ENCODE measurements around the gene BCAS3.
"Not testable (repeated sequence)": the region's sequence is repeated elsewhere in the genome, so short reads cannot be mapped to it uniquely, and the experiment has no call there.

DNA sequence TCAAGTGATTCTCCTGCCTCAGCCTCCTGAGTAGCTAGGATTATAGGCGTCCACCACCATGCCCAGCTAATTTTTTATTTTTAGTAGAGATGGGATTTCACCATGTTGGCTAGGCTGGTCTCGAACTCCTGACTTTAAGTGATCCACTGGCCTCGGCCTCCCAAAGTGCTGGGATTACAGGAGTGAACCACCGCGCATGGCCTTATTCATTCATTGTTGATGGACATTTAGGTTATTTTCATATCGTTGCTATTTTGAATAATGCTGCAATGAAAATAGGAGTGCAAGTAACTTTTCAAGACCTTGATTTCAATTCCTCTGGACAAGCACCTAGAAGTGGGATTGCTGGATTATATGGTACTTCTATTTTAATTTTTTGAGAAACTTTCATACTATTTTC, 752.2 kb downstream of the BCAS3 start:
- TF ChIP-seq, protein P1, sequence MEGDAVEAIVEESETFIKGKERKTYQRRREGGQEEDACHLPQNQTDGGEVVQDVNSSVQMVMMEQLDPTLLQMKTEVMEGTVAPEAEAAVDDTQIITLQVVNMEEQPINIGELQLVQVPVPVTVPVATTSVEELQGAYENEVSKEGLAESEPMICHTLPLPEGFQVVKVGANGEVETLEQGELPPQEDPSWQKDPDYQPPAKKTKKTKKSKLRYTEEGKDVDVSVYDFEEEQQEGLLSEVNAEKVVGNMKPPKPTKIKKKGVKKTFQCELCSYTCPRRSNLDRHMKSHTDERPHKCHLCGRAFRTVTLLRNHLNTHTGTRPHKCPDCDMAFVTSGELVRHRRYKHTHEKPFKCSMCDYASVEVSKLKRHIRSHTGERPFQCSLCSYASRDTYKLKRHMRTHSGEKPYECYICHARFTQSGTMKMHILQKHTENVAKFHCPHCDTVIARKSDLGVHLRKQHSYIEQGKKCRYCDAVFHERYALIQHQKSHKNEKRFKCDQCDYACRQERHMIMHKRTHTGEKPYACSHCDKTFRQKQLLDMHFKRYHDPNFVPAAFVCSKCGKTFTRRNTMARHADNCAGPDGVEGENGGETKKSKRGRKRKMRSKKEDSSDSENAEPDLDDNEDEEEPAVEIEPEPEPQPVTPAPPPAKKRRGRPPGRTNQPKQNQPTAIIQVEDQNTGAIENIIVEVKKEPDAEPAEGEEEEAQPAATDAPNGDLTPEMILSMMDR (IDR thresholded peaks at IDR 0.05): not testable (repeated sequence)
- TF ChIP-seq POLR2A (IDR thresholded peaks at IDR 0.05): not testable (repeated sequence)

Measured in body of pancreas (tissue), 4 donors.